ENCODE data around the gene CYB561D1. TPM values are rescaled to one million over a fixed set of nuclear protein-coding genes. Genes with fewer than 3 reads are reported as not detected.

The CYB561D1 gene
- polyA plus RNA-seq, 5 donors, result 4.8 to 9.5 (median 8.5) TPM

DNA sequence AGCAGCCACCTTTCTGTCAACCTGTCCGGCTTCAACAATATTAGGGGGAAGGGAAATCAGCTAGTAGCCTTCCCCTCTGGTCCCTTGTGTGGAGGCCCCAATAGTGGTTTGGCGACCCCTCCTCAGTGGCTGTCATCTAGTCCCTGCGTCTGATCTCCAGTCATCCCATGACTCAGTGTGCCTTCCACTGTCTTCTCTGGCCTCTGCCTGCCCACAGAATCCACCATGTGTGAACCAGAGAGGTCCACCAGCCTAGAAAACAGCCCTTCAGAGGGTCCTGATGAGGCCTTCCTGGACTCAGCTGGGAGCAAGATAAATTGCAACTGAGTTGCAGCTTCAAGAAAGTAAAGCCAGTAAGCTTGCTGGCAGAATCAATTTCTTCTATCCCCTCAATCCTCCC is 14.0 kb upstream of the CYB561D1 start:
- DNase-seq, result no peak

DNA sequence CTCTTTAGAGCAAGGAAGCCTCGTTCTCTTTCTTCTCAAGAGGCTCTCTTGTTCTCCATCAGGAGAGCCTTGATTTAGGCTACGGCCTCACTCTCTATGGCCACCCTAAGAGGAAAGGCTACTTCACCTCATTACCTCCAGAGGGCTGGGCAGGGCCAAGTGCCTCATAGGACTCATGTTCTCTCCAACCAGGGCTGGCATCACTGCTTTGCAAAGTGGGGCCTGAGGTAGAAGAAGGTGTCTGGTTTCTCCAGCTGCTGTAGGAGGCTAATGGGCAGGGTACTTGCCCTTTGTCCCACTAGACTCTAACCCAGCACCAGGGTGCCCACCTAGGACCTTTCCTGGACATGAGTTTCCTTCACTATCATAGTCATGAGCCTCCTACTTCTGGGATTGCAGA is 12.2 kb upstream of the CYB561D1 start:
- DNase-seq, result no peak

DNA sequence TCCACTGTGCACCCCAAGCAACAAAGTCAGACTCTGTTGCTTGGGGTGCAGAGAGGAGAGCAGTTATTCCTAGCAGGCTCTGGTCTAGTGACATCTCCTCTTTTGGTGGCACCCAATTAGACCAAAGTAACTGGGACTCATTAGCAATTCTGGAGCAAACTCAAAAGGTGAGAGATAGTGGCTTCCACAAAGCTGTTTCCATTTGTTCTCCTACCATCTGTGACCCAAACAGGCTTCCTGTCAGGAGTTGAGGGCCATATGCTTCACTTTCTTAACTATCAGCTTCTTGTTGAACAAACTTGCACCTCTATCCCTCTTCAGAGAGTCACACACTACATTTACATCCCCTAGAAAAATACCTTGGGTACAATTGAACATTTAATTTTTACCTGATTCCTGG is 11.7 kb upstream of the CYB561D1 start:
- DNase-seq, result no peak

DNA sequence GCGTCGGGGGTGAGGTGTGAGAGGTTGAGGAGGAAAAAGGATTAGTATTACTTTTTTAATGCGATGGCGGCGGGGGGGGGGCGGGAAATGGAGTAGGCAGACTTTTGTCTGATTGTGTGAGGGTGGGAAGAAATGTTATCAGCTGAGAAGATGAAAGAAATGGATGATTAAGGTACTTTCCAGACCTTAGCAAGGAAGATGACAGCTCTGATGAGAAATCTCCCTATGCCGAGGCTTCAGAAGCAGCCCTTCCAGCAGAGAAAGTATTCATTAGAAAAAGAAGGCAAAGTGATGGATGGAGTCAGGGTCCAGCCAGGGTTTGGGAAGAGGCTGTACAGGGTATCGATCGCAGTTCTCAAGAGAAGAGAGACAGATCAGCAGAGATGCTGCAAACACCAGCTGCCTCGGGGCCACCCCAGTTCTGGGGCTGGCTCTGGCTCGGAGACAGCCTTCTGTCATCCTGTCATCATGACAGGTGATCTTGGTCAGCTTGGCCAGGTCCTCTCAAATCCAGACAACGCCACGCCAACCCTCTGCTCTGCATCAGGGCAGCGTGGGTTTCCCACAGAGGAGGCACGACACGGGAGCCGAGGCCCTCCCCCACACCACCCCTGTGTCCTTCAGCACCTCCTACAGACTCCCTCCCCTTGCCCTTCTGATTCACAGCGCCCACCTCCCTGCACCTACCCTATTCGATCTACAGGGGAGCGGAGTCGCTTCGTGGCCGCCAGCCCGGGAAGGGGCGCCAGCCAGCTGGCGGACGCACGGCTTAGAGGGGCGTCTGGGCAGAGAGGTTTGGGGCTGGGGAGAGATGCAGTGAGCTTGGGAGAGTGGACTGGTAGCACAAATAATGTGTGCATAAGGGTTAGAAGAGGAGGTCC is 10.9 kb upstream of the CYB561D1 start:
- no peak for DNase-seq

DNA sequence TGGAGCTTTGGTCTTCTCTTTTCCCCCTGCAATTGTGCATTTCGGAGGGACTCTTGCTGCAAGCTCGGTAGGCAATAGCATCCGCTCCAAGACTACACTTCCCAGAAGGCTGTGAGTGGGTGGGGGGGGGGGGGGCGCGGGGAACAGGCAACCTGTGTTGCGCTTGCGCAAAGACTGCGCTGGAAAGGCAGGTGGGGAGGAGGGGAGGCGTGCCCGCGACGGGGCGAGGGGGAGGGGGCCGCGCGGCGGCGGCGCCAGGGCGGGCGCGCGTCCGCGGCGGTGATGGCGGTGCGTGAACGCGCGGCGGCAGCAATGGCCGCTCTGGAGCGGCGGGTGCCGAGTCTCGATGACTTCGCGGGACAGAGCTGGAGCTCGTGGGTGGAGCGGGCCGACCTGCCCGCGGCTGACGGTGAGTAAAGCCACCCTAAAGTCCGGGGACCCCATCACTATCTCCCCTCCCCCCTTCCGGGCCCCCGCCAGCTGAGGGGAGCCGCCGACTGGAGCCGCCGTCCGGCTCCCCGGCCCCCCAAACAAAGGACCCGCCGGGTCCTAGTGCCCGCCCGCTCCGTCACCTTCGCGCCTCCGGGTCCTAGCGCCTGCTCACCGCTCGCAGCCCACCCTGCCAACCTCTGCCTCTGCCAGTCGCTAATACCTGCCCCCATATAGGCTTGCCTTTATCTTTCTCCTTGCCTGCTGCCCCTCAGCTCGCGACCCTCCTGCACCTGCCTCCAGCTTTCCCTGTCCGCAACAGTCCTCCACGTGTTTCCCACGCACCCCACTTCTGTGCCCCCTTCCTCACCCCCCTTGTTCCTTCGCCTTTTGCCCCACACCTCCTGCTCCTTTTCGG is 10.0 kb upstream of the CYB561D1 start, which contains the start of gene ATXN7L2:
Gene ATXN7L2, plus strand, starts transcription at position 234 of the 847 bp plus-strand sequence. Its CDS starts 49 bp downstream, at position 283.
- peak; percentile 90 for DNase-seq

DNA sequence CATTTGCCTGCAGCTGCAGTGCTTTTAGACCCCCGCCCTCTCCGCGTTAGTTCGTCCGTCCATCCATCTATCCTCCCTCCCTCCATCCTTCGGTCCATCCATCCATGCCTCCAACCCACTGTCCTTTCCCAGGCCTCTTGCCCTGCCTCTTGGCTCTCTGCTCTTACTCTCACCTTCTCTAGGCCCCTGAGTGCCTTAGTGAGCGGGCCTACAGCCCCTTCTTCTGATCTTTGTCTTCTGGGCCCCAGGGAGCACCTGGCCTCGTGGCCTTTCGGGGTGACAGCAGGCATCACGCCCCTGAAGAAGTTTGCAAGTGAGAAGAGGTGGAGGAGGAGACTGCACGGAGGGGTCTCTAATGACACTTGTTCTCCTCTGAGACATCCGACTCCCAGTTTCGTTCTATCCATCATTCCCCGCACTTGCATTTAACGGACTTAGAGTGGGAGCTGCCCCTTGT is 9.3 kb upstream of the CYB561D1 start:
- DNase-seq, result no peak

DNA sequence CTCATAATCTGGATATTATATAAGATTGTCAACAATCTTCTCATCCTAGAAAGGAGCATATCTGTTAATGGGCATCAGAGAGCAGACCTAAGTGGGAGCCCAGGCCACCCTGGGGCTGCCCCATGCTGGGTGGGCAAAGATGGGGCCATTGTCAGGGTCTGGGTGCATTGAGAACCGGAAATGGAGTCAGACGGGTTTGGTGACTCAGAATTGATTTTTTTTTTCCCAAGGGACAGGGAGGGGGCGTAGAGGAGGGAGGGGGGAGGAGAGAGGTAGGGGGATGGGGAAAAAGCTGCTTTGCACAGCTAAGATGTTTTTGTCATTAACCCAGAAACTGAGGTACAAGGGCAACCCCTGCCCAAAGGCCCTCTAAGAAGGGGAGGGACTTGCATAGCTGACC is 8.9 kb upstream of the CYB561D1 start:
- DNase-seq, result no peak

DNA sequence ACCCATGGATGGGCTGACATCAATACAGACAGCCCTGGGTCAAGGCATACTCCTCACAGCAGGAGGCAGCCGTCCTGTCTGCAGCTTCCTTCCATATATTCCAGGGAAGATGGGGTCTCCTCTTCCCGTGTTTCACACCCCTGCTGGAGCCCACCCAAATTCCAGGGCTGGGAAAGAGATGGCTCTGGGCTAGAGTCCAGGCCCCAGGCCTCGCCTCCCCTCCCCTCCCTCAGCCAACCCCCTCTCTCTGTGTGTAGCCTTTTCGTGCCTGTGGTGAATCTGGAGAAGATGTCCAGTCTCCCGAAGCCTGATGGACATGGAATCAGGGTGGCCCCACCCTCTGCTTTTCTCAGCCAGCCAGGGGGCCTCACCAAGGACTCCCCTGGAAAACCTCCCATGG is 6.6 kb upstream of the CYB561D1 start:
- no peak for DNase-seq

DNA sequence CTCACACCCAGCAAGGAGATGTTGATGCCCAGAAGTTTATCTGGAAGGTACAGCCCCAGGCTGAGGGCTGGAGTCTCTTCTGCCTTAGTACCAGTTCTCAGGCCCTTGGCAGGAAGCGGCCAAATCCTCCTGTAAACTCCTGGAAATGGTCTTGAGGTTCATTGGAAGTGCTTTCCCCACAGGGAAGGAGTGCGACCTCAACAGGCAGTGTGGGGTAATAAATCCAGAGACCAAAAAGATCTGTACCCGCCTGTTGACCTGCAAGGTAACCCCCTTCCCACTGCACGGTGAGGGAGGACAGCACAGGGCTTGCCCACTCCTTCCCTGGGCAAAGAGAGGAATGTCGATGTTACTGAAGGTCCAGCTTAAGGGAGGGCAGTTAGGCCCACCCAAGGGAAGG is 5.7 kb upstream of the CYB561D1 start:
- no peak for DNase-seq

DNA sequence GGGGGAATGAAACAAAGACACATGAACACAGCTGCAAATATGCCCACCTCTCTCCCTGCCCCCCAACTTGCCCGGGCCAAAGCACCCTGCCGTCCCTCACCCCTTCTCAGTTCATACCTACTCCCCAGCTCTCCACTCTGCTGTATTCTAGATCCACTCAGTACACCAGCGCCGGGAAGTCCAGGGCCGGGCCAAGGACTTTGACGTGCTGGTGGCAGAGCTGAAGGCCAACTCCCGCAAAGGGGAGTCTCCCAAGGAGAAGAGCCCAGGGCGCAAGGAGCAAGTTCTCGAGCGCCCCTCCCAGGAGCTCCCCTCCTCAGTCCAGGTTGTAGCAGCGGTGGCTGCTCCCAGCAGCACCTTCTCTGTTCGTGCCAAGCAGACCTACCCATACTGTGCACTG is 5.2 kb upstream of the CYB561D1 start:
- no peak for DNase-seq

DNA sequence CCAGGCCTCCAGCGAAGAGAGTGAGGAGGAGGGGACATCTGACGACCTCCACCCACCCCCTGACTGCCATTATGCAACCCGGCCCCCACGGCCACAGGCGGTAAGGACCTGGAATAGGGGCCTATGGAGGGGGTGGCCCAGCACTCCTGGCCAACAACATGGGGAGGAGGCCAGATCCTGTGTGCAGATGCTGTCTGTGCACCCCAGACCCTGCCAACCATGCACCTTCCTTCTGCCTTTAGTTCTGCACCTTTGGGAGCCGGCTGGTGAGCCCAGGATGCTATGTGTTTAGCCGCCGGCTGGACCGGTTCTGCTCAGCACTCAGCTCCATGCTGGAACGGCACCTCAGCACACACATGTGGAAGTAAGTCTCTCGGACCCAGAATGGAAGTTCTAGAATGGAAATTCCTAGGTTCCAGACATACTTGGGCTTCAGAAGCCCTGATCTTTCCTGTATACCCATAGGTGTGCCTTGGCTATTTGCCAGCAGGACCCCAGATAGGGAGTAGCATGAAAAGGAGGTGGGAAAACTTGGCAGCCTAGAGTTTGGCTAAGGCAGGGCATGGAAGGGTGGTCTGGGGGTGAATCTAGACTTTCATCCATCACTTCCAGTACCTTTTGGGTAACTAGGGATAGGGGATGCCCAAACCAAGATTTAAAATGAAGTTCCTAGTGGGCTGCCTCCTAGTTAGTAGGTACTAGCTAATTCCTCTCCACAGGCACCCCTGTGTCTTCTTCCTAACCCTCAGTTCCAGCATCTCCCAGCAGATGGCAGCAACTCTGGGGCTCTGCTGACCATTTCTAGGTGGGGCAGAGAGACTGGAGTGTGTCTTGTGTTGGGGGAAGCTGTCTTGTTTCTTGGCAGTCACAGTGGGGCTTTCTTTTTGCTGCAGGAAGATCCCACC is 3.6 kb upstream of the CYB561D1 start:
- no peak for DNase-seq

DNA sequence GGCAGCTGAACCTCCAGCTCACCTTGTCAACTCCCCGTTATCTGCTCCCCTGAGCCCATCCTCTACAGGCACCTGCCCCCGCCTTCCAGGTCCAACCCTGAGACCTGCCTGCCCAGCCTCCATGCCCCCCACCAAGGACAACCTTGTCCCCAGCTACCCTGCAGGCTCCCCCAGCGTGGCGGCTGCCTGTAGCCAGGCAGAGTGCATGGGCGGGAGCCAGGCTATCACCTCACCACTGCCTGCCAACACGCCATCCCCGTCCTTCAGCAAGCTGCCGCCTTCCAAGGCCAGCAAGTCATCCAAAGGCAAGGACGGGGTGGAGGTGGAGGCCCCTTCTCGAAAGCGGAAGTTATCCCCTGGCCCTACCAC is 3.0 kb upstream of the CYB561D1 start:
- DNase-seq, result no peak

DNA sequence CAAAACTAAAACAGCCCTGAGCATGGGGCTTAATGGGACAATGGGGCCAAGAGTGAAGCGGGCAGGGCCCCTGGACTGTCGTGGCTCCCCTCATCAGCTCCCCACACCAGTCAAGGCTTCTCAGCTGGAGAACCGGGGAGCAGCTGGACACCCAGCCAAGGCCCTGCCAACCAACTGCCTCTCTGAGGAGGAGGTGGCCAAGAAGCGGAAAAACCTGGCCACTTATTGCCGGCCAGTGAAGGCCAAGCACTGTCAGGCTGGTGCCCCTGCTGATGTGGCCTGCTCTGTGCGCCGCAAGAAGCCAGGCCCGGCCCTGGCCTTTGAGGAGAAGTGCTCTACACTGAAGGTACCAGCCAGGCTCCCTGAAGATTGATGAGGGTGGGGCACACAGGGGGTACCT is 2.5 kb upstream of the CYB561D1 start:
- no peak for DNase-seq

DNA sequence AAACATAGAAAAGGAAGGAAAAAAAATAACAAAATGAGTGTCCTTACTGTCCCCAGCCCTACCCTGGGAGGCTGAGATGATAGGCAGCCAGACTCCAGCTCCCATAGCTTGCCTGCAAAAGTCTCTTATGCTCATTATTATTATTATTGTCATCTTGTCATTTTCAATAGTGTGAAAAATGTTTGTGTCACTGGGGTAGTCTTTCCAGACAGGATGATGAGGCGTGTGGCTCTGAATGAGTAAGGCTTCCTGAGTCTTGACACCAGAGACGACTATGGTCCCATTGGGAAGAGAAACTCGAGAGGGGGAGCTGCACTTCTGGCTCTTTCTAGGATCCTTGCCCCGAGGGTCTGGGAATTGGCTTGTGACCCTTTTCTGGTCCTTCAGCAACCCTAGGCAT is 1.1 kb upstream of the CYB561D1 start:
- DNase-seq, result no peak

DNA sequence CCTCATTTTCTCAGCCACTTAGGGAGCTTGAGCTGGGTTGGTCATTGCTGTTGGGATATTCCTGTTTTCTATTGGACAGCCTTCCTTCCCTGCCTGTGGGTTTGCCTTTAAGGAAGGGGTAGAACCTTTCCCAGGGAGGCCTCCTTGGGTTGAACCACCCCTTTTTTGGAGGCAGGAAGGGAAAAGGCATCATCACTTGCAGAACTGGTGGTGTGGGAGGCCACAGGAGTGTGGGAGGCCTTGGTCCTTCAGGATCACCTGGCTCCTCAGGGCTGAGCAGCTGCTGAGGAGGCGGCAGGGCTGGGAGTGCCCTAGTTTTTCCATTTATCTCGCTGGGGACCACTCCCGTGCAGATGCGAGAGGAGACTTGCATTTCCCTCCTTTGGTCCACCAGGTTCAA is 667 bp upstream of the CYB561D1 start:
- DNase-seq, result no peak

DNA sequence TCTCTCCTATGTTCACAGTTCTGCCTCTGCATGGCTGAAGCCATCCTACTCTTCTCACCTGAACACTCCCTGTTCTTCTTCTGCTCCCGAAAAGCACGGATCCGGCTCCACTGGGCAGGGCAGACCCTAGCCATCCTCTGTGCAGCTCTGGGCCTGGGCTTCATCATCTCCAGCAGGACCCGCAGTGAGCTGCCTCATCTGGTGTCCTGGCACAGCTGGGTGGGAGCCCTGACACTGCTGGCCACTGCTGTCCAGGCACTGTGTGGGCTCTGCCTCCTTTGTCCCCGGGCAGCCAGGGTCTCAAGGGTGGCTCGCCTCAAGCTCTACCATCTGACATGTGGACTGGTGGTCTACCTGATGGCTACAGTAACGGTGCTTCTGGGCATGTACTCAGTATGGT is 1.8 kb downstream of the CYB561D1 start:
- DNase-seq, result no peak

DNA sequence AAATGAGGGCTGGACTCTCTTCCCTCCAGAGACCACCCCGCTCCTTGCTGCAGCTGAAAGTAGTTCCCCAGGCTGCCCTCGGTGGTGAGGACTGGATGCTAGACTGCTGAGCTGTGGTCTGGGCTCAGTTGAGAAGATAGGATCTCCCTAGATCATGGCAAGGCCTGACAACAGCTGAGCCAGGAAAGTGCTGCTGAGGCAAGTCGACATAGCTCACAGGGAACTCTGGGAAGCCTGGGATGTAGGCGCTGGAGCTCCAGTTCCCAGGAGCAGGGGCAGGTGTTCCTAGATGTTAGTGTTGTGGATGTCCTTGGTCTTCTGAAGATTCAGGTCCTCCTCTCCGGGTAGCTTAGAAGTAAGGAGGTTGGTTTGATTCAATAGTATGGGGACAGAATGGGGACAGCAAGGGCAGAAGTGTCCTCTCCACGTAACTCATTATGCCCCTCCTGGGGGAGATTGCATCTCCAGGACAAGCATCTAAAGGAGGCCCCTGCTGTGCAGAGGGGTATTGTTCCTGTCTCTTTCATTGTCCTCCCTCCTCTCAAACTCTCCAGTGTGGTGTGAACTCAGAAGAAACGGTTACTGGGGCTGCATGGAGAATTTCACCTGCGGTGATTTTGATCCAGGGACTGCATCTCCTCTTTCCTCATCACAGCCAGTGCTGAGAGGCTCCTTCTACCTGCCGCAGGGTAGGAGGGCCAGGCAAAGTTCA is 3.7 kb downstream of the CYB561D1 start:
- DNase-seq, result no peak

DNA sequence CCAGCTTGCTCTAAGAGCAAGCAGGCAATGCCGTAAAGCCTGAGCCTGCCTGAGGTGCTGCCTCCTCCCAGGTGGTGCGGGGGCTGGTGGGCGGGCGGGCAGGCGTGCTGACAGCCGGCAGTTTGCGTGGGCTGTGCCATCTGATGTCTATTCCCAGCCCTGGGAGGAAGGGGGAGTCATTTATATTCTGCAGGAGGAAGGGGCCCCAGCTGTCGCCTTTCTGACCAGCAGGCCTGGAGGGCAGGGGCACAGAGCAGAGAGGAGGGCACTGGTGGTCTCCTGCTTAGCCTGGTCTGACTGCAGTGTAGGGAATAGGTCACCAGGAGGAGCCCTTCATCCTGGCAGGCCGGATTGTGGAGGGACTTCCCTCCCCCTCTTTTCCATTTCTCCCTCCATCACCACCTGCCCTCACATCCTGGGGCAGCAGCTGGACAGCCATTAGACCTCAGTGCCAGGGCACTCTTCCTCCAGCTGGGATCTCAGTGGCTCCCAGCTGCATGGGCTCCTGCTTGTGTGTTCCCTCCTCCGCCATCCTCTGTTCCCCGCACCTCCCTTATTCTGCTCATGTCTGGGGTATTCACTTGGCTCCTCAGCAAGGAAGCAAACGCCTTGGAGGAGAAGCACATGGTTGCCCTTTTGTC is 4.4 kb downstream of the CYB561D1 start:
- no peak for DNase-seq

DNA sequence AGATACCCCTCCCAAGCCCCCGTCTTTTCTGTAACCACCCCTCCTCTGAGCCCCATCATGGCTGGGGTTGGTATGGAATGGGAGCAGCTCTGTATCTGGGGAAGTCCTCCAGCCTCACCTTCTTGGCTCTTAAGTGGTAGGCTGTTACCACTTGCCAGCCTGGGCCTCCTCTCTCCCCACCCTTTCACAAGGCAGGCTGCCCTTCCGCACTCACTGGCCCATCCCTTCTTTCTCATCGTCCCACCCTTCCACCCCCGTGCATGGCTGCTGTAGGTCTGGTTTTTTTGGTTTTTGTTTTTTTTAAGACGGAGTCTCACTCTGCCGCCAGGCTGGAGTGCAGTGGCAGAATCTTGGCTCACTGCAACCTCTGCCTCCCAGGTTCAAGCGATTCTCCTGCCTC is 5.2 kb downstream of the CYB561D1 start:
- DNase-seq, result no peak

DNA sequence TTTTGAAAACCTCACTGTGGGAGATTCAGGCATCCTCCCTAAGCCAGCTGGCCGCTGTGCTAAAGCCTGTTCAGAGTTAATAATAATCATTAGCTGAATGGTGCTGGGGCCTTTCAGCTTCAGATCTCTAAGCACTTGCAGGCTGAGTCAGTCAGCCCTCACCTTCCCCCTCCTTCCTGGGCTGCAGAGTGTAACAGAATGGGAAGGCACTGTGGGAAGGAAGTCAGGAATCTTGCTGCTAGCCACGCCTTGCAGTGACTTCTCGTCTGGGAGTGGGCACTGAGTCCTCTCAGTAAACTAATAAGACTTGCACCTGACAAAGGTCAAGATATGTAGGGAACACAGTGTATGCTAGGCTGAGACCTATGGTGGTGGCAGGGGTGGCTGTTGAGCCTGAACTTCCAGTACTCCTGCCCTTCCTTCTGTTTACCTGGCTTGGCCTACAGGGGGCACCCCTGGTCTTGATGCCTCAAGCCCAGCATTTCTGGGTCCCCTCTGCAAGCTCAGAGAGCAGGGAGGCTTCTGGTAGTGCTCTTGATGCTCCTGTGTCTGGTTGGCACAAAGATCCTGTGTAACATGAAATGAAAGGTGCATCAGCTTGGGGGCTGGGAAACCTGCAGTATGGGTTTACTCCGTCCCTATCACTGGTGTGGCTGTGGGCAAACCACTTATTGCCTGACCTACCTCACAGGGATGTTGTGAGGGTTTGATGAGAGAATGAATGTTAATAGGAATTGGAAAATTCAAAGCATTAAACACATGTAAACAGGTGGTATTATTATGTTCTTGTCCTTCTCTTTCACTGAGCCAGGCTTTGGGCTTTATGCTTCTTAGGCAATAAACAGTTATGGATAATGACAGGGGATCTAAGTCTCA is 6.0 kb downstream of the CYB561D1 start:
- DNase-seq, result no peak
